ENCODE data around the gene LCMT1. TPM values are rescaled to one million over a fixed set of nuclear protein-coding genes. Genes with fewer than 3 reads are reported as not detected.

LCMT1 gene
- total and polyA plus RNA-seq, 2 donors (not counting 1 experiment from before 2014, with no cell fraction given), result 20.2 to 42.0 TPM

DNA sequence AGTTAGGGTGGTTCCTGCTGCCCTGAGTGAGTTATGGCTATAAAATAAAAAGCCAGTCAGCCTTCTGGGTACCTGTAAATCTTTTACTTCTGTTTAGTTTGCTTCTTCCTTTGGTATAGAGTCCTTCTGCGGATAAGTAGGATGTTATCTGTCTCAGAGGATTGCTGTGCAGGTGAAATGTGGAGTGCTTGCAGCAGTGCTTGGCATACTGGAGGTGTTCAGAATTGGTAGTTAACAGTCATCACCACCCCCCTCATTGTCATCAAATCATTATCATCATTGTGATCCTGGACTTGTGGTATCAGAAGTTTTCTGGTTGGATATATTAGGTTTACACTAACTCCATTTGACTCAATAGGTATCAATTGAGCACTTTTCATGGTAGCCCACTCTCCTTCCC is 2.6 kb downstream of the LCMT1 start:
- DNase-seq, result no peak
- H3K4me1 Mint-ChIP-seq, result peaks cover 44% of the 10 kb centered on the region
- H3K36me3 ChIP-seq (replicated peaks in 1 of 2; ENCODE audit: control extremely low read depth in 1 of 2, control insufficient read depth in 1 of 2, extremely low read depth in 1 of 2, insufficient read depth in 2 of 2, low read length in 1 of 2), result peaks cover 0 to 13% of the 10 kb centered on the region in 2 experiments
- ChIA-PET CTCF (interaction anchor here (0.8 kb wide), 1 partner anchor 56 kb away, joined by 3 read pairs; no protein-coding TSS in a partner anchor), POLR2A (no interaction called here)
- no peak for ATAC-seq (ENCODE audit: low read depth)
- no peak overlapping the region for H3K27ac Mint-ChIP-seq
- H3K4me3 ChIP-seq (ENCODE audit: control extremely low read depth in 1 of 5, extremely low read depth in 1 of 5, insufficient read depth in 1 of 5, low read depth in 2 of 5, low read length in 4 of 5), result no peak overlapping the region
- peaks cover 24% of the 10 kb centered on the region for H4K20me1 ChIP-seq (ENCODE audit: control insufficient read depth, insufficient read depth, low read length, poor library complexity, severe bottlenecking)
- no peak overlapping the region for H2AFZ ChIP-seq (ENCODE audit: insufficient read depth, low read depth, low read length, poor library complexity, severe bottlenecking)
- no peaks in the 10 kb centered on the region for H3K27me3 ChIP-seq (replicated peaks in 1 of 4; ENCODE audit: control extremely low read depth in 1 of 4, control insufficient read depth in 3 of 4, insufficient read depth in 4 of 4, low read length in 3 of 4)
- no peaks in the 10 kb centered on the region for H3K9me3 ChIP-seq (ENCODE audit: control extremely low read depth in 1 of 3, control insufficient read depth in 2 of 3, insufficient read depth in 1 of 3, low read length in 2 of 3)
- no peak overlapping the region for H3K27ac ChIP-seq (ENCODE audit: low read length in 2 of 2)
- H3K4me2 ChIP-seq (replicated peaks; ENCODE audit: low read depth, low read length, poor library complexity, severe bottlenecking), result no peak overlapping the region
- H3K4me1 ChIP-seq (ENCODE audit: control insufficient read depth in 2 of 2, insufficient read depth in 2 of 2, low read length in 2 of 2), result peaks cover 10 to 19% of the 10 kb centered on the region in 2 donors
- WGBS (ENCODE audit: insufficient coverage), result no CpG with 5 or more reads among the region's 1 CpG
- no peaks in the 10 kb centered on the region for H3K9me3 Mint-ChIP-seq (ENCODE audit: insufficient read depth)
- H3K79me2 ChIP-seq (ENCODE audit: control insufficient read depth, insufficient read depth, low read length), result peaks cover 75% of the 10 kb centered on the region
- peak overlapping the region; percentile 26 for H3K4me3 Mint-ChIP-seq
- no peak overlapping the region for H3K9ac ChIP-seq (ENCODE audit: low read length)
- intact Hi-C loops (cut with micrococcal nuclease), result no loop called here
- no peaks in the 10 kb centered on the region for H3K27me3 Mint-ChIP-seq
- TF ChIP-seq EZH2 (IDR thresholded peaks at IDR 0.05; ENCODE audit: borderline replicate concordance, insufficient read depth, low read depth, low read length, poor library complexity, severe bottlenecking), result no peak

DNA sequence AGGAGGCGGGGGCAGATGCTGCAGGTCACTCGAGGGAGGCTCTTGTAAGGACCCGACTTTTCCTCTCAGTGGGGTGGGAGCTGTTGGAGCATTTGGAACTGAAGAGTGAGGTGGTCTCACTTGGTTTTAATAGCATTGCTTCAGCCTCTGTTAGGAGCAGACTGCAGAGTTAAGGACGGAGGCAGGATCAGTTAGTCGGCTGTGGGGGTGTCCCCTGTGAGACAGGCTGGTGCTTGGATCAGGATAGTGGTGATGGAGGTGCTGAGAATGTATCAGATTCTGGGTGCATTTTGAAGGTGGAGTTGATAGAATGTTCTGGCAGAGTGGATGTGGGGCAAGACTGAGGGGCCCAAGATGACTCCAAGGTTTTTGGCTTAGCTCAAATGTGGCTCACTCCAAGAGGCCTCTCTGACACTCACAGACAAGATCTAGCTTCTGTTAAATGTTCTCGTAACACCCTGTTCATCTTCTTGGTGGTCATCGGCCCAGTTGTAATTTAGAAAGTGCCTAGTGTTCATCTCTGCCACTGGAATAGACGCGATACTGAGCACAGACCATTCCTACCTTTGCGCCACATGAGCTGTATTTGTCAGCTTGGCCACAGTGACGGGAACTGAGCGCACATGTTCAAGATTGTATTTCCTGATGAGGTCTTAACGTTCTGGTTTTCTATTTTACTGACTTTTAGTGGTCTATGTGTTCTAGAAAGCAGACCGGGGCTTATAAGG is 7.5 kb downstream of the LCMT1 start:
- peaks cover 23% of the 10 kb centered on the region for H4K20me1 ChIP-seq (ENCODE audit: control insufficient read depth, insufficient read depth, low read length, poor library complexity, severe bottlenecking)
- H3K27ac ChIP-seq (ENCODE audit: low read length in 2 of 2), result no peak overlapping the region
- ATAC-seq (ENCODE audit: low read depth) (no peak), DNase-seq (no peak)
- Mint-ChIP-seq H3K4me1 (peaks cover 26% of the 10 kb centered on the region), H3K27ac (no peak overlapping the region), H3K27me3 (no peaks in the 10 kb centered on the region), H3K4me3 (no peak overlapping the region), H3K9me3 (ENCODE audit: insufficient read depth) (no peaks in the 10 kb centered on the region)
- ChIA-PET POLR2A (interaction anchor here (0.6 kb wide), 1 partner anchor 1258 kb away, joined by 3 read pairs; no protein-coding TSS in a partner anchor), CTCF (interaction anchor here (1.0 to 1.5 kb wide), 4 partner anchors 9 to 107 kb away, joined by 3 read pairs; no protein-coding TSS in a partner anchor)
- no peaks in the 10 kb centered on the region for H3K27me3 ChIP-seq (replicated peaks in 1 of 4; ENCODE audit: control extremely low read depth in 1 of 4, control insufficient read depth in 3 of 4, insufficient read depth in 4 of 4, low read length in 3 of 4)
- no peak overlapping the region for H3K9ac ChIP-seq (ENCODE audit: low read length)
- no peaks in the 10 kb centered on the region for H3K9me3 ChIP-seq (ENCODE audit: control extremely low read depth in 1 of 3, control insufficient read depth in 2 of 3, insufficient read depth in 1 of 3, low read length in 2 of 3)
- H3K4me1 ChIP-seq (ENCODE audit: control insufficient read depth in 2 of 2, insufficient read depth in 2 of 2, low read length in 2 of 2), result no peaks in the 10 kb centered on the region
- no peak overlapping the region for H2AFZ ChIP-seq (ENCODE audit: insufficient read depth, low read depth, low read length, poor library complexity, severe bottlenecking)
- no peak overlapping the region for H3K4me2 ChIP-seq (replicated peaks; ENCODE audit: low read depth, low read length, poor library complexity, severe bottlenecking)
- peaks cover 84% of the 10 kb centered on the region for H3K79me2 ChIP-seq (ENCODE audit: control insufficient read depth, insufficient read depth, low read length)
- WGBS (ENCODE audit: insufficient coverage), result 83% methylated on average over 11 of the region's 14 CpGs
- no peak overlapping the region for H3K4me3 ChIP-seq (ENCODE audit: control extremely low read depth in 1 of 5, extremely low read depth in 1 of 5, insufficient read depth in 1 of 5, low read depth in 2 of 5, low read length in 4 of 5)
- no peak for TF ChIP-seq EZH2 (IDR thresholded peaks at IDR 0.05; ENCODE audit: borderline replicate concordance, insufficient read depth, low read depth, low read length, poor library complexity, severe bottlenecking)
- TF ChIP-seq, protein P1, sequence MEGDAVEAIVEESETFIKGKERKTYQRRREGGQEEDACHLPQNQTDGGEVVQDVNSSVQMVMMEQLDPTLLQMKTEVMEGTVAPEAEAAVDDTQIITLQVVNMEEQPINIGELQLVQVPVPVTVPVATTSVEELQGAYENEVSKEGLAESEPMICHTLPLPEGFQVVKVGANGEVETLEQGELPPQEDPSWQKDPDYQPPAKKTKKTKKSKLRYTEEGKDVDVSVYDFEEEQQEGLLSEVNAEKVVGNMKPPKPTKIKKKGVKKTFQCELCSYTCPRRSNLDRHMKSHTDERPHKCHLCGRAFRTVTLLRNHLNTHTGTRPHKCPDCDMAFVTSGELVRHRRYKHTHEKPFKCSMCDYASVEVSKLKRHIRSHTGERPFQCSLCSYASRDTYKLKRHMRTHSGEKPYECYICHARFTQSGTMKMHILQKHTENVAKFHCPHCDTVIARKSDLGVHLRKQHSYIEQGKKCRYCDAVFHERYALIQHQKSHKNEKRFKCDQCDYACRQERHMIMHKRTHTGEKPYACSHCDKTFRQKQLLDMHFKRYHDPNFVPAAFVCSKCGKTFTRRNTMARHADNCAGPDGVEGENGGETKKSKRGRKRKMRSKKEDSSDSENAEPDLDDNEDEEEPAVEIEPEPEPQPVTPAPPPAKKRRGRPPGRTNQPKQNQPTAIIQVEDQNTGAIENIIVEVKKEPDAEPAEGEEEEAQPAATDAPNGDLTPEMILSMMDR (IDR thresholded peaks at IDR 0.05), result no peak
- intact Hi-C loops (cut with micrococcal nuclease), result no loop called here
- H3K36me3 ChIP-seq (replicated peaks in 1 of 2; ENCODE audit: control extremely low read depth in 1 of 2, control insufficient read depth in 1 of 2, extremely low read depth in 1 of 2, insufficient read depth in 2 of 2, low read length in 1 of 2), result peaks cover 0 to 13% of the 10 kb centered on the region in 2 experiments
